ENCODE data around the gene SLX4IP. TPM values are rescaled to one million over a fixed set of nuclear protein-coding genes. Genes with fewer than 3 reads are reported as not detected.

SLX4IP gene
- total RNA-seq, 4 donors from 2014 or later = 2.4 to 5.4 (median 4.1) TPM

DNA sequence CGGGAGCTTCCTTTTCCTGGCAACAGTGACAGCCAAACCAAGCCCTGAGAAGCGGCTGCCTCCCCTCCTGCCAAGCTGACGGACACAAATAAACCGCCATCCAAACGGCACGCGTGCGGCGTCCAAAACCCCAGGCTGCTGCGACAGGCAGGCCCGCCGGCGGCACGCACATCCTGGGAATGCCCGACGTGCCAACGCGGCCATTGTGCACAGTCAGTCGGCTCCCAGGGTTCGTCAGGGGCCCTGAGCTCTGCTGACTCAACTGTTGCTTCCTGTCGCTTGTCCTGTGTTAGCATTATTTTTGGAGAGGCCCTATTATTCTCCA lies 231.9 kb downstream of the SLX4IP start:
- TF ChIP-seq CTCF (IDR thresholded peaks at IDR 0.05; ENCODE audit: low read depth) = no peak

GRCh38 chr20:10667560-10668167 lies 232.6 kb downstream of the SLX4IP start:
- no peak for TF ChIP-seq CTCF (IDR thresholded peaks at IDR 0.05; ENCODE audit: low read depth)

GRCh38 chr20:10668677-10669368 lies 233.7 kb downstream of the SLX4IP start:
- TF ChIP-seq CTCF (IDR thresholded peaks at IDR 0.05; ENCODE audit: low read depth) = no peak

DNA sequence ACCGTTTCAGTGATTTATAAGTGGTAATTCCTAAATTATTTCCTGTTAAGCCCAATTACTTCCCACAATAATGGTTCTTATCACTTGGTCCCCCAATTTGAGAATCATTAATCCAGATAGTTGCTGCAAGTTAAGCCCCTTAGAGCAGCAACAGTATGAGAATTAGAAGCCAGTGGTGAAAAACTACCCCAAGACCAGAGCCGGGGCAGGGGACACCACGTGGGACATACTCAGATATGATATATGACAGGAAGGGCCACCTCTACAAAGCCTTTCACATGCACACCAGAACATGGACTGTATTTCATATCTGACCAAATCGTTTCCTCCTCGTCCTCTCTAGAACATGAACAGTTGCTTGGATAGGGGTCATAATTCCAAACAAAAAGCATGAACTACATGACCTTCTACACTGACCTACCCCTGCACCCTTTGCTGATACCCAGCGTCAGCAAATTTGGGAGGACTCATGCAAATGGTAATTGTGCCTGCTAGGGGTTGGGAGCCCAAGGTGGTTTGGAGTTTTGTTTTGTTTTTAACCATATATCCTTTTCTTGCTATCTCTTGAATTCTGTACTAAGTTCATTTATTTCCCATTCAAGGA lies 234.8 kb downstream of the SLX4IP start:
- no peak for TF ChIP-seq CTCF (IDR thresholded peaks at IDR 0.05; ENCODE audit: low read depth)

GRCh38 chr20:10670501-10671220 lies 235.6 kb downstream of the SLX4IP start:
- TF ChIP-seq CTCF (IDR thresholded peaks at IDR 0.05; ENCODE audit: low read depth) = no peak

- no peak for TF ChIP-seq CTCF (IDR thresholded peaks at IDR 0.05; ENCODE audit: low read depth)
Measured at GRCh38 chr20:10671221-10671918, 236.3 kb downstream of the SLX4IP start.

Data from subcutaneous adipose tissue (tissue), 4 donors.